ENCODE results near the gene DSEL. TPM values are rescaled to one million over a fixed set of nuclear protein-coding genes. Genes with fewer than 3 reads are reported as not detected.

The DSEL gene
- total RNA-seq, 1 donor from 2014 or later = 7.1 TPM

GRCh38 chr18:67511840-67512239 lies 4.7 kb downstream of the DSEL start:
- Histone ChIP-seq H3K36me3 (ENCODE audit: control insufficient read depth, insufficient read depth, low read length) (peaks cover 1% of the 10 kb centered on the region), H3K4me3 (ENCODE audit: low read depth, low read length) (no peak overlapping the region), H3K27me3 (ENCODE audit: control insufficient read depth, insufficient read depth, low read length) (no peaks in the 10 kb centered on the region)
- no peak for DNase-seq (ENCODE audit: low read depth)
- no peak for TF ChIP-seq CTCF (IDR thresholded peaks at IDR 0.05; ENCODE audit: insufficient read depth, low read length, poor library complexity, severe bottlenecking)

- TF ChIP-seq CTCF (IDR thresholded peaks at IDR 0.05; ENCODE audit: insufficient read depth, low read length, poor library complexity, severe bottlenecking) = no peak
- Histone ChIP-seq H3K27me3 (ENCODE audit: control insufficient read depth, insufficient read depth, low read length) (no peaks in the 10 kb centered on the region), H3K4me3 (ENCODE audit: low read depth, low read length) (no peak overlapping the region), H3K36me3 (ENCODE audit: control insufficient read depth, insufficient read depth, low read length) (peaks cover 1% of the 10 kb centered on the region)
- no peak for DNase-seq (ENCODE audit: low read depth)
Observed at GRCh38 chr18:67510831-67511230, 5.7 kb downstream of the DSEL start.

- Histone ChIP-seq H3K4me3 (ENCODE audit: low read depth, low read length) (no peak overlapping the region), H3K36me3 (ENCODE audit: control insufficient read depth, insufficient read depth, low read length) (peaks cover 1% of the 10 kb centered on the region), H3K27me3 (ENCODE audit: control insufficient read depth, insufficient read depth, low read length) (no peaks in the 10 kb centered on the region)
- no peak for DNase-seq (ENCODE audit: low read depth)
- no peak for TF ChIP-seq CTCF (IDR thresholded peaks at IDR 0.05; ENCODE audit: insufficient read depth, low read length, poor library complexity, severe bottlenecking)
Observed at GRCh38 chr18:67509741-67510391, 6.7 kb downstream of the DSEL start.

- no peak for DNase-seq (ENCODE audit: low read depth)
- H3K36me3 ChIP-seq (ENCODE audit: control insufficient read depth, insufficient read depth, low read length) = peaks cover 1% of the 10 kb centered on the region
- H3K27me3 ChIP-seq (ENCODE audit: control insufficient read depth, insufficient read depth, low read length) = no peaks in the 10 kb centered on the region
- TF ChIP-seq CTCF (IDR thresholded peaks at IDR 0.05; ENCODE audit: insufficient read depth, low read length, poor library complexity, severe bottlenecking) = no peak
- H3K4me3 ChIP-seq (ENCODE audit: low read depth, low read length) = no peak overlapping the region
Observed at GRCh38 chr18:67508146-67508545, 8.4 kb downstream of the DSEL start.

- Histone ChIP-seq H3K27me3 (ENCODE audit: control insufficient read depth, insufficient read depth, low read length) (no peaks in the 10 kb centered on the region), H3K36me3 (ENCODE audit: control insufficient read depth, insufficient read depth, low read length) (no peaks in the 10 kb centered on the region), H3K4me3 (ENCODE audit: low read depth, low read length) (no peak overlapping the region)
- no peak for DNase-seq (ENCODE audit: low read depth)
- no peak for TF ChIP-seq CTCF (IDR thresholded peaks at IDR 0.05; ENCODE audit: insufficient read depth, low read length, poor library complexity, severe bottlenecking)
Observed at GRCh38 chr18:67504739-67505138, 11.8 kb downstream of the DSEL start.
